Type B pancreatic cell (in vitro differentiated cells): ENCODE data around the gene FOXL1. TPM values are rescaled to one million over a fixed set of nuclear protein-coding genes. Genes with fewer than 3 reads are reported as not detected.
A peak's percentile ranks its signal among the peaks of the same experiment; 100 is the strongest.

Source experiments
- DNase-seq: peaks from one replicate; pipeline ENCODE4 v3.0.0; 2021; ENCODE audit warnings: mixed read lengths; ENCODE audit not compliant: unreplicated experiment; ENCODE audit errors: extremely low spot score
- H3K27ac Mint-ChIP-seq: 2 replicates; pipeline ENCODE4 v1.8.0; 2021; ENCODE audit warnings: mild to moderate bottlenecking, mixed read lengths
- H3K27me3 Mint-ChIP-seq: 2 replicates; pipeline ENCODE4 v1.8.0; 2021; ENCODE audit warnings: mixed read lengths
- H3K36me3 Mint-ChIP-seq: 2 replicates; pipeline ENCODE4 v1.8.0; 2021; ENCODE audit warnings: mixed read lengths
- H3K4me1 Mint-ChIP-seq: one replicate; pipeline ENCODE4 v1.8.0; 2021; ENCODE audit warnings: mixed read lengths; ENCODE audit not compliant: unreplicated experiment
- H3K4me3 Mint-ChIP-seq: 2 replicates; pipeline ENCODE4 v1.8.0; 2021; ENCODE audit warnings: mild to moderate bottlenecking, mixed read lengths
- H3K9me3 Mint-ChIP-seq: 2 replicates; pipeline ENCODE4 v1.8.0; 2021; ENCODE audit warnings: mixed read lengths
- CTCF ChIP-seq: fragments of 200-600 bp; sonication (generic); conservative IDR thresholded peaks from 2 replicates; pipeline ENCODE4 v1.5.0; 2021; ENCODE audit warnings: antibody characterized with exemption, mild to moderate bottlenecking
- total RNA-seq: library from RNA; stranded (reverse); gene quantifications from 2 replicates; pipeline ENCODE4 v1.2.1, GENCODE V29; 2021; ENCODE audit warnings: low replicate concordance

The FOXL1 gene
- total RNA-seq, 1 donor from 2014 or later, result 2.2 TPM

DNA sequence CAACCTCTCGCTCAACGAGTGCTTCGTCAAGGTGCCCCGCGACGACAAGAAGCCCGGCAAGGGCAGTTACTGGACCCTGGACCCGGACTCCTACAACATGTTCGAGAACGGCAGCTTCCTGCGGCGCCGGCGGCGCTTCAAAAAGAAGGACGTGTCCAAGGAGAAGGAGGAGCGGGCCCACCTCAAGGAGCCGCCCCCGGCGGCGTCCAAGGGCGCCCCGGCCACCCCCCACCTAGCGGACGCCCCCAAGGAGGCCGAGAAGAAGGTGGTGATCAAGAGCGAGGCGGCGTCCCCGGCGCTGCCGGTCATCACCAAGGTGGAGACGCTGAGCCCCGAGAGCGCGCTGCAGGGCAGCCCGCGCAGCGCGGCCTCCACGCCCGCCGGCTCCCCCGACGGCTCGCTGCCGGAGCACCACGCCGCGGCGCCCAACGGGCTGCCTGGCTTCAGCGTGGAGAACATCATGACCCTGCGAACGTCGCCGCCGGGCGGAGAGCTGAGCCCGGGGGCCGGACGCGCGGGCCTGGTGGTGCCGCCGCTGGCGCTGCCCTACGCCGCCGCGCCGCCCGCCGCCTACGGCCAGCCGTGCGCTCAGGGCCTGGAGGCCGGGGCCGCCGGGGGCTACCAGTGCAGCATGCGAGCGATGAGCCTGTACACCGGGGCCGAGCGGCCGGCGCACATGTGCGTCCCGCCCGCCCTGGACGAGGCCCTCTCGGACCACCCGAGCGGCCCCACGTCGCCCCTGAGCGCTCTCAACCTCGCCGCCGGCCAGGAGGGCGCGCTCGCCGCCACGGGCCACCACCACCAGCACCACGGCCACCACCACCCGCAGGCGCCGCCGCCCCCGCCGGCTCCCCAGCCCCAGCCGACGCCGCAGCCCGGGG is 10.4 kb upstream of the FOXL1 start:
- H3K36me3 Mint-ChIP-seq, result peaks cover 10% of the 10 kb centered on the region
- H3K27me3 Mint-ChIP-seq, result peaks cover 87% of the 10 kb centered on the region
- peak overlapping the region; percentile 63 for H3K27ac Mint-ChIP-seq
- peak overlapping the region; percentile 89 for H3K4me3 Mint-ChIP-seq
- peaks cover 33% of the 10 kb centered on the region for H3K4me1 Mint-ChIP-seq
- no peaks in the 10 kb centered on the region for H3K9me3 Mint-ChIP-seq
- no peak for DNase-seq
- no peak for TF ChIP-seq CTCF

DNA sequence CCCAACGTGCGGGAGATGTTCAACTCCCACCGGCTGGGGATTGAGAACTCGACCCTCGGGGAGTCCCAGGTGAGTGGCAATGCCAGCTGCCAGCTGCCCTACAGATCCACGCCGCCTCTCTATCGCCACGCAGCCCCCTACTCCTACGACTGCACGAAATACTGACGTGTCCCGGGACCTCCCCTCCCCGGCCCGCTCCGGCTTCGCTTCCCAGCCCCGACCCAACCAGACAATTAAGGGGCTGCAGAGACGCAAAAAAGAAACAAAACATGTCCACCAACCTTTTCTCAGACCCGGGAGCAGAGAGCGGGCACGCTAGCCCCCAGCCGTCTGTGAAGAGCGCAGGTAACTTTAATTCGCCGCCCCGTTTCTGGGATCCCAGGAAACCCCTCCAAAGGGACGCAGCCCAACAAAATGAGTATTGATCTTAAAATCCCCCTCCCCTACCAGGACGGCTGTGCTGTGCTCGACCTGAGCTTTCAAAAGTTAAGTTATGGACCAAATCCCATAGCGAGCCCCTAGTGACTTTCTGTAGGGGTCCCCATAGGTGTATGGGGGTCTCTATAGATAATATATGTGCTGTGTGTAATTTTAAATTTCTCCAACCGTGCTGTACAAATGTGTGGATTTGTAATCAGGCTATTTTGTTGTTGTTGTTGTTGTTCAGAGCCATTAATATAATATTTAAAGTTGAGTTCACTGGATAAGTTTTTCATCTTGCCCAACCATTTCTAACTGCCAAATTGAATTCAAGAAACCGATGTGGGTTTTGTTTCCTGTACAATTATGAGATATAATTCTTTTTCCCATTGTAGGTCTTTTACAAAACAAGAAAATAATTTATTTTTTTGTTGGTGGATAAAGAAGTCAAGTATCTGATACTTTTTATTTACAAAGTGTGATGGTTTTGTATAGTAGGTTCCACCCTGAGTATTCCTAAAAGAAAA is 9.4 kb upstream of the FOXL1 start:
- H3K36me3 Mint-ChIP-seq, result peaks cover 10% of the 10 kb centered on the region
- no peak for TF ChIP-seq CTCF
- peak overlapping the region; percentile 86 for H3K4me3 Mint-ChIP-seq
- no peak for DNase-seq
- peaks cover 28% of the 10 kb centered on the region for H3K4me1 Mint-ChIP-seq
- H3K9me3 Mint-ChIP-seq, result no peaks in the 10 kb centered on the region
- peaks cover 88% of the 10 kb centered on the region for H3K27me3 Mint-ChIP-seq
- H3K27ac Mint-ChIP-seq, result no peak overlapping the region

DNA sequence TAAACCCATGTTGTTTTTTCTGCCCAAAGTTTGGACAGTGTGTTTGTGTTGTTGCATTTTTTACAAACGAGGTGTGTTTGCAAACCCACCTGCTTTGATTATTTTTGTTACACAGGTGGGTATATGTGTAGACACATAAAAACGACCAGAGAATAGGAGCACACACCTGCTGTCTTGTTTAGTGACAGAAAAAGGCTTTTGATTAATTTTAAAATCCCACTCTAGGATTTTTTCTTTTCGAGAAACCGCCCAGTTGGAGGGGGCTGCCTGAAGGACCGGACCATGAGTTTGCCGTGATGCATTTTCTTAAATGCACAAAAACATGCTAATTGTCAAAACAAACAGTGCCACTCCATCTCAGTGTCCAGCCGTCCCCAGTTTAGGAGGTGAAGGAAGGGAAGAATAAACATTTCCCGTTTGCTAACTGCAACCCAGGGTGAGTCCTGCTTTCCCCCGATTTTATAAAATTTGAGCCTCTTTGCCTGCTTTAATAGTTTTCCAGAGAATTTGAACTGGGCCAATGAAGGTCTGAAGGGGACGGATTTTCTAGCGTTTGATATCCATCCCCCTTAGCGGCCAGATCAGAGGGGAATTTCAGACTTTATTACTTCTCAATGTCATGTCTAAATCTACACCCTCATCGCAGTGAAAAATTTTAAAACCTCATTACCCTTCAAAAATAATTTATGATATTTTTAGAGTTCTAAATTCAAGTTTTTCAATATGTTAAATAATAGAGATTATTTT is 8.5 kb upstream of the FOXL1 start:
- DNase-seq, result no peak
- Mint-ChIP-seq H3K36me3 (peaks cover 11% of the 10 kb centered on the region), H3K27me3 (peaks cover 88% of the 10 kb centered on the region), H3K4me1 (peaks cover 23% of the 10 kb centered on the region), H3K9me3 (no peaks in the 10 kb centered on the region), H3K4me3 (peak overlapping the region; percentile 86), H3K27ac (no peak overlapping the region)
- no peak for TF ChIP-seq CTCF

DNA sequence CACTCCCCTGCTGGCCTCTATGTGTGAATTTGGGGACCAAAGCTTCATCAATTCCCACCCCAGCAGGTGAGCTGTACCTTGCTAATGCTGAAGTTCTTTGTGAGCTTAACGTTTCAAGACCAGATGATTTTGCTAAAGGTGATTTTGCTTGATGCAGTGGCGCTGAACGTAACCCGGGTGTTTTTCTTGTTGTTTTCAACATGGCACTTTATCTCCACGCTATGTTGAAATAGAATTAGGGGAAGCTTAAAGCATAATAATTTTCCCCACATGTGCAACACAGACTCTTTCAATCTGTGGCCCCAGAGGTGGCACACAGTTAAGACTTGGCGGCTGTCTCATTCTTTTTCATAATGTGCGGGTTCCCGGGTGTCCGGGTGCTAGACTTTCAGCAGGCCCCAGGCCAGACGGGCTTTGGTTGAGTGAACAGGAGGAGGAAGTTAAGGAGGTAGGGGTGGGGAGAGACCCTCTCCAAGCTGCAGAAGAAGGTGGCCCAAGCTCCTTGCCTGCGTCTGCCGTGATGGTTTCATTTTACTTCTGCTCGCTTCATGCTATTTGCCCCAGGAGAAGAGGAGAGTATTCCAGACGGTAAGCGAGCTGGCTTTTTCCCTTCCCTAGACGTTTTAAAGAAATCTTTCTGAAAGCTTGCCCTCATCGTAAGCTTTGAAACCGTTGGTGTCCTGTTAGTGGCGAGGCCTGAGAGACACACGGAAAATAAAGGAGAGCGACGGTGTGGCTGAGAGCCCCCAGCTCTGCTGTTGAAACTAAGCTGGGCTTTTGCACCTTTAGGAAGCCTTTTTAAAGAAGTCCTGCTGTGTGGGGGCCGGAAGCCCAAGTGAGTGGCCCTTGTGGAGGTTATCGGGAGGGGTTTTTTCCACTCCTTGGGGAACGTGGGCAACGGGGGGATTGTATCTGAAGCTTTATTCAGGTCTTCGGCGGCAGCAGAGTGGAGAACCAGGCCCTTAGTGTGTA is 7.5 kb upstream of the FOXL1 start:
- DNase-seq, result no peak
- H3K27me3 Mint-ChIP-seq, result peaks cover 85% of the 10 kb centered on the region
- peaks cover 17% of the 10 kb centered on the region for H3K36me3 Mint-ChIP-seq
- TF ChIP-seq CTCF, result no peak
- peak overlapping the region; percentile 13 for H3K27ac Mint-ChIP-seq
- H3K4me3 Mint-ChIP-seq, result peak overlapping the region; percentile 83
- peaks cover 26% of the 10 kb centered on the region for H3K4me1 Mint-ChIP-seq
- H3K9me3 Mint-ChIP-seq, result no peaks in the 10 kb centered on the region
